HEK293 (cell line): ENCODE data around the gene TIAM2.

Experiments used
- CTCF ChIA-PET: fragments of 350-600 bp; formaldehyde crosslinking; extraction: SDS; loops from one replicate; lab custom pipeline; 2021; ENCODE audit warnings: antibody characterized with exemption; lab: Yijun Ruan, JAX
- POLR2A ChIA-PET: fragments of 300-600 bp; formaldehyde crosslinking; extraction: SDS; loops from one replicate; lab custom pipeline; 2020; ENCODE audit warnings: antibody characterized with exemption, inconsistent platforms; lab: Yijun Ruan, JAX
- H3K27ac ChIP-seq: fragments of 200-500 bp; sonication (Bioruptor generic); 2 replicates; pipeline ENCODE4 v1.5.1; 2014; ENCODE audit warnings: low read depth, low read length, control low read depth, inconsistent platforms; ENCODE audit errors: extremely low read depth
- H3K36me3 ChIP-seq, 2 experiments: fragments of 200-500 bp in 1 of 2; sonication (Bioruptor generic) in 1 of 2; 1 replicate in 1 of 2; 2 replicates in 1 of 2; pipeline ENCODE4 v1.5.1; 2014 to 2017; ENCODE audit warnings: inconsistent platforms in 2 of 2, low read length in 2 of 2; ENCODE audit not compliant: control insufficient read depth in 2 of 2, insufficient read depth in 1 of 2
- H3K4me1 ChIP-seq: fragments of 200-500 bp; sonication (Bioruptor generic); 2 replicates; pipeline ENCODE4 v1.5.1; 2014; ENCODE audit warnings: mild to moderate bottlenecking, low read length, inconsistent platforms; ENCODE audit not compliant: control insufficient read depth, insufficient read depth
- H3K4me3 ChIP-seq: 2 replicates; pipeline ENCODE4 v1.5.1; 2011; ENCODE audit warnings: low read depth, mild to moderate bottlenecking, control low read depth, low read length, moderate library complexity
- H3K9me3 ChIP-seq: fragments of 200-500 bp; sonication (Bioruptor generic); 2 replicates; pipeline ENCODE4 v1.5.1; 2014; ENCODE audit warnings: low read depth, low read length, inconsistent platforms; ENCODE audit not compliant: control insufficient read depth, insufficient read depth
- ATF2 ChIP-seq: fragments of 450-650 bp; formaldehyde crosslinking; IDR thresholded peaks from 2 replicates; pipeline ENCODE4 v1.5.1; 2016; ENCODE audit warnings: missing biosample characterization, missing genetic modification characterization, low read depth
- BCL11B ChIP-seq: fragments of 450-650 bp; formaldehyde crosslinking; IDR thresholded peaks from 2 replicates; pipeline ENCODE4 v1.5.1; 2016; ENCODE audit warnings: low read depth, missing biosample characterization, missing genetic modification characterization
- GLI2 ChIP-seq: fragments of 450-650 bp; formaldehyde crosslinking; IDR thresholded peaks from 2 replicates; pipeline ENCODE4; 2017; ENCODE audit warnings: missing biosample characterization, missing genetic modification characterization, low read depth, borderline replicate concordance
- HIC1 ChIP-seq: fragments of 450-650 bp; formaldehyde crosslinking; IDR thresholded peaks from 2 replicates; pipeline ENCODE4 v1.5.1; 2016; ENCODE audit warnings: missing biosample characterization, missing genetic modification characterization
- KLF1 ChIP-seq: fragments of 450-650 bp; formaldehyde crosslinking; IDR thresholded peaks from 2 replicates; pipeline ENCODE4 v1.5.1; 2016; ENCODE audit warnings: missing biosample characterization, missing genetic modification characterization
- MEIS1 ChIP-seq: sonication (generic); formaldehyde crosslinking; IDR thresholded peaks from 2 replicates; pipeline ENCODE4 v1.8.1; 2022; ENCODE audit warnings: missing genetic modification reagents, mild to moderate bottlenecking, borderline replicate concordance
- OVOL3 ChIP-seq: fragments of 450-650 bp; formaldehyde crosslinking; IDR thresholded peaks from 2 replicates; pipeline ENCODE4 v1.5.1; 2016; ENCODE audit warnings: missing biosample characterization, missing genetic modification characterization
- PRDM6 ChIP-seq: fragments of 450-650 bp; formaldehyde crosslinking; IDR thresholded peaks from 2 replicates; pipeline ENCODE4 v1.5.1; 2017; ENCODE audit warnings: missing biosample characterization, missing genetic modification characterization
- REPIN1 ChIP-seq: fragments of 450-650 bp; formaldehyde crosslinking; IDR thresholded peaks from 2 replicates; pipeline ENCODE4 v1.5.1; 2017; ENCODE audit warnings: missing biosample characterization, missing genetic modification characterization, low read depth
- ZBTB6 ChIP-seq: fragments of 450-650 bp; formaldehyde crosslinking; IDR thresholded peaks from 2 replicates; pipeline ENCODE4 v1.5.1; 2017; ENCODE audit warnings: missing biosample characterization, missing genetic modification characterization
- ZFHX2 ChIP-seq: fragments of 450-650 bp; formaldehyde crosslinking; conservative IDR thresholded peaks from 2 replicates; pipeline ENCODE4 v1.5.1; 2016; ENCODE audit warnings: missing biosample characterization, missing genetic modification characterization
- ZFP3 ChIP-seq: fragments of 450-650 bp; formaldehyde crosslinking; IDR thresholded peaks from 2 replicates; pipeline ENCODE4 v1.5.1; 2016; ENCODE audit warnings: low read depth, missing biosample characterization, missing genetic modification characterization
- ZFP41 ChIP-seq: fragments of 450-650 bp; formaldehyde crosslinking; IDR thresholded peaks from 2 replicates; pipeline ENCODE4 v1.5.1; 2016; ENCODE audit warnings: missing biosample characterization, missing genetic modification characterization, borderline replicate concordance
- ZIC2 ChIP-seq: fragments of 450-650 bp; formaldehyde crosslinking; IDR thresholded peaks from 2 replicates; pipeline ENCODE4 v1.5.1; 2016; ENCODE audit warnings: missing biosample characterization, missing genetic modification characterization
- ZNF214 ChIP-seq: fragments of 450-650 bp; formaldehyde crosslinking; IDR thresholded peaks from 2 replicates; pipeline ENCODE4 v1.5.1; 2017; ENCODE audit warnings: missing biosample characterization, mild to moderate bottlenecking, missing genetic modification characterization, borderline replicate concordance
- ZNF221 ChIP-seq: fragments of 450-650 bp; formaldehyde crosslinking; IDR thresholded peaks from 2 replicates; pipeline ENCODE4 v1.5.1; 2017; ENCODE audit warnings: missing biosample characterization, missing genetic modification characterization, borderline replicate concordance
- ZNF391 ChIP-seq: fragments of 450-650 bp; formaldehyde crosslinking; IDR thresholded peaks from 2 replicates; pipeline ENCODE4 v1.5.1; 2016; ENCODE audit warnings: low read depth, missing biosample characterization, missing genetic modification characterization, borderline replicate concordance
- ZNF501 ChIP-seq: fragments of 450-650 bp; formaldehyde crosslinking; IDR thresholded peaks from 2 replicates; pipeline ENCODE4 v1.5.1; 2016; ENCODE audit warnings: missing biosample characterization, missing genetic modification characterization
- ZNF549 ChIP-seq: fragments of 450-650 bp; IDR thresholded peaks from 2 replicates; pipeline ENCODE4 v1.5.1; 2018; ENCODE audit warnings: missing biosample characterization, missing genetic modification characterization, mild to moderate bottlenecking, inconsistent platforms, moderate library complexity
- ZNF571 ChIP-seq: fragments of 450-650 bp; formaldehyde crosslinking; IDR thresholded peaks from 2 replicates; pipeline ENCODE4 v1.5.0; 2017; ENCODE audit warnings: missing biosample characterization, missing genetic modification characterization
- ZNF600 ChIP-seq: fragments of 450-650 bp; formaldehyde crosslinking; IDR thresholded peaks from 2 replicates; pipeline ENCODE4 v1.5.1; 2016; ENCODE audit warnings: missing biosample characterization, missing genetic modification characterization
- ZNF626 ChIP-seq: fragments of 450-650 bp; sonication (Bioruptor Pico); formaldehyde crosslinking; IDR thresholded peaks from 2 replicates; pipeline ENCODE4 v1.5.1; 2018; ENCODE audit warnings: missing biosample characterization, missing genetic modification characterization, inconsistent platforms
- ZNF664 ChIP-seq: fragments of 450-650 bp; formaldehyde crosslinking; IDR thresholded peaks from 2 replicates; pipeline ENCODE4 v1.5.1; 2016; ENCODE audit warnings: missing biosample characterization, missing genetic modification characterization
- ZNF707 ChIP-seq: fragments of 450-650 bp; formaldehyde crosslinking; IDR thresholded peaks from 2 replicates; pipeline ENCODE4 v1.5.1; 2016; ENCODE audit warnings: missing biosample characterization, missing genetic modification characterization

TIAM2 gene

GRCh38 chr6:154984146-154984545, 11.0 kb upstream of the TIAM2 start:
- ChIA-PET POLR2A (no interaction called here), CTCF (interaction anchor here (0.6 kb wide), 1 partner anchor 40 kb away, joined by 4 read pairs; no protein-coding TSS in a partner anchor)

GRCh38 chr6:154986787-154987235, 8.3 kb upstream of the TIAM2 start:
- Histone ChIP-seq H3K4me3 (no peak overlapping the region), H3K9me3 (no peaks in the 10 kb centered on the region), H3K4me1 (0 out of 2 replicates have a peak, but pooled peaks cover 2% of the 10 kb centered on the region), H3K27ac (no peak overlapping the region), H3K36me3 (no peaks in the 10 kb centered on the region)
- ChIA-PET POLR2A (interaction anchor here (0.7 kb wide), 1 partner anchor 178 kb away, joined by 3 read pairs; no protein-coding TSS in a partner anchor), CTCF (interaction anchor here (0.7 to 1.6 kb wide), 2 partner anchors 59 to 119 kb away, joined by 3 to 5 read pairs; no protein-coding TSS in a partner anchor)
- TF ChIP-seq ATF2 (tag by site-specific recombination), result no peak
- TF ChIP-seq ZNF214 (tag by site-specific recombination), result peak; percentile 87; the same call in 1 of the 2 replicates
- TF ChIP-seq PRDM6 (tag by site-specific recombination), result peak; percentile 54
- TF ChIP-seq ZNF664 (tag by site-specific recombination), result no peak
- TF ChIP-seq REPIN1 (tag by site-specific recombination), result no peak
- no peak for TF ChIP-seq ZNF221 (tag by site-specific recombination)
- no peak for TF ChIP-seq ZFP41 (tag by site-specific recombination)
- TF ChIP-seq MEIS1, result no peak
- no peak for TF ChIP-seq ZNF501

More at GRCh38 chr6:154984146-154984545, 11.0 kb upstream of the TIAM2 start:
- no peak overlapping the region for H3K4me3 ChIP-seq
- H3K4me1 ChIP-seq, result 0 out of 2 replicates have a peak, but pooled peaks cover 2% of the 10 kb centered on the region
- H3K9me3 ChIP-seq, result no peaks in the 10 kb centered on the region
- H3K27ac ChIP-seq, result no peak overlapping the region
- TF ChIP-seq ZBTB6 (tag by site-specific recombination) (peak; percentile 18; the same call in 1 of the 2 replicates), BCL11B (tag by site-specific recombination) (no peak), ZIC2 (tag by site-specific recombination) (0 out of 2 replicates have a peak, but pooled peaks have one; percentile 14)
- H3K36me3 ChIP-seq, result no peaks in the 10 kb centered on the region

GRCh38 chr6:154989448-154989847, 5.7 kb upstream of the TIAM2 start:
- 0 out of 2 replicates have a peak, but pooled peaks cover 2% of the 10 kb centered on the region for H3K4me1 ChIP-seq
- no peaks in the 10 kb centered on the region for H3K9me3 ChIP-seq
- H3K4me3 ChIP-seq, result no peak overlapping the region
- no peak overlapping the region for H3K27ac ChIP-seq
- POLR2A ChIA-PET, result no interaction called here
- no peaks in the 10 kb centered on the region for H3K36me3 ChIP-seq
- no peak for TF ChIP-seq KLF1 (tag by site-specific recombination)
- TF ChIP-seq ZNF391 (tag by site-specific recombination), result no peak
- TF ChIP-seq ZFHX2 (tag by site-specific recombination), result no peak
- no peak for TF ChIP-seq ZNF600 (tag by site-specific recombination)
- TF ChIP-seq GLI2 (tag by site-specific recombination), result no peak
- TF ChIP-seq ZNF549 (tag by site-specific recombination), result no peak
- TF ChIP-seq ZNF707 (tag by site-specific recombination), result no peak
- no peak for TF ChIP-seq ZNF501
- TF ChIP-seq ZNF571 (tag by site-specific recombination), result no peak
- TF ChIP-seq OVOL3 (tag by site-specific recombination), result no peak
- no peak for TF ChIP-seq ZNF626 (tag by site-specific recombination)
- no peak for TF ChIP-seq HIC1
- TF ChIP-seq ZFP3, result no peak
- TF ChIP-seq, all 188 proteins: peak for 0
- CTCF ChIA-PET, result no interaction called here
